PFSK-1 (cell line): Measurements from ENCODE around the gene C16orf82.

Experiments used
- FOXP2 ChIP-seq: optimal IDR thresholded peaks from 2 replicates; pipeline ENCODE3; 2011; ENCODE audit warnings: borderline replicate concordance, control low read depth, inconsistent platforms; ENCODE audit not compliant: insufficient read depth; ENCODE audit errors: extremely low read length, extremely low read depth
- POLR2AphosphoS5 ChIP-seq: IDR thresholded peaks from 2 replicates; pipeline ENCODE4 v1.6.1; 2012; ENCODE audit warnings: low read depth, mild to moderate bottlenecking, control low read depth, low read length, moderate library complexity
- SIN3A ChIP-seq: IDR thresholded peaks from 2 replicates; pipeline ENCODE4 v1.6.1; 2012; ENCODE audit warnings: mild to moderate bottlenecking, low read length, moderate library complexity, borderline replicate concordance; ENCODE audit not compliant: insufficient read depth
- TAF1 ChIP-seq: IDR thresholded peaks from 2 replicates; pipeline ENCODE4 v1.6.1; 2012; ENCODE audit warnings: low read length, control low read depth, borderline replicate concordance; ENCODE audit not compliant: insufficient read depth
- TF ChIP-seq, protein P1 (sequence below), 2 experiments: IDR thresholded peaks; 2 replicates each; pipeline versions ENCODE4 v1.6.1 to v1.8.0; 2011 to 2012; ENCODE audit warnings: low read depth in 2 of 2, low read length in 2 of 2, control low read depth in 1 of 2, inconsistent platforms in 1 of 2, mild to moderate bottlenecking in 1 of 2, moderate library complexity in 1 of 2; ENCODE audit not compliant: insufficient read depth in 1 of 2

DNA sequence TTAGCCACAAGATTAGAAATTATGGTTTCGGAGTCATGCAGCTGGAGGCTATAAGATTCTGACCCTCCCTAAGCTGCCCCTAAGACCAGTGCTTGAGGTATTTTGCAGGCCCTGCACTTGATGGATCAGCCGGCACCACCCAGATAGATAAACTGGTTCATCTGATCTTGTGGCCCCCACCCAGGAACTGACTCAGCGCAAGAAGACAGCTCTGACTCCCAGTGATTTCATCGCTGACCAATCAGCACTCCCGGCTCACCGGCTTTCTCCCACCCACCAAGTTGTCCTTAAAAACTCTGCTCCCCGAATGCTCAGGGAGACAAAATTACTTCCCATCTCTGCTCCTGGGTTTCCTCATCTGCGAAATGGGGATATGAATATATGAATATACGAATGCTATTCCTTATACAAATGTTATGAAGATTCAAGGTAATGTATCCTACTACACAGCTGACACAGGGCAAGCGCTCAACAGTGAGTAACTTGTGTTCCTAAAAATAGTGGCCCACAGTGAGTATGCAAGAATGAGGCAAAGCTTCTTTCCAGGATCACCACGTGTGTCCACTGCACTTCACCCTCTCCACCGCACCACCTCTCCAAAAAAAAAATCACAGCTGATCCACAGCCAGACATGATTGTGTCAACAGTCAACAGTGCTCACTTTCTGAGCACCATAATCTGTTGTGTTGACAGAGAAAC, 33.3 kb upstream of the C16orf82 start:
- no peak for TF ChIP-seq POLR2AphosphoS5
- TF ChIP-seq FOXP2, result no peak
- no peak for TF ChIP-seq TAF1
- TF ChIP-seq SIN3A, result no peak
- TF ChIP-seq, protein P1, sequence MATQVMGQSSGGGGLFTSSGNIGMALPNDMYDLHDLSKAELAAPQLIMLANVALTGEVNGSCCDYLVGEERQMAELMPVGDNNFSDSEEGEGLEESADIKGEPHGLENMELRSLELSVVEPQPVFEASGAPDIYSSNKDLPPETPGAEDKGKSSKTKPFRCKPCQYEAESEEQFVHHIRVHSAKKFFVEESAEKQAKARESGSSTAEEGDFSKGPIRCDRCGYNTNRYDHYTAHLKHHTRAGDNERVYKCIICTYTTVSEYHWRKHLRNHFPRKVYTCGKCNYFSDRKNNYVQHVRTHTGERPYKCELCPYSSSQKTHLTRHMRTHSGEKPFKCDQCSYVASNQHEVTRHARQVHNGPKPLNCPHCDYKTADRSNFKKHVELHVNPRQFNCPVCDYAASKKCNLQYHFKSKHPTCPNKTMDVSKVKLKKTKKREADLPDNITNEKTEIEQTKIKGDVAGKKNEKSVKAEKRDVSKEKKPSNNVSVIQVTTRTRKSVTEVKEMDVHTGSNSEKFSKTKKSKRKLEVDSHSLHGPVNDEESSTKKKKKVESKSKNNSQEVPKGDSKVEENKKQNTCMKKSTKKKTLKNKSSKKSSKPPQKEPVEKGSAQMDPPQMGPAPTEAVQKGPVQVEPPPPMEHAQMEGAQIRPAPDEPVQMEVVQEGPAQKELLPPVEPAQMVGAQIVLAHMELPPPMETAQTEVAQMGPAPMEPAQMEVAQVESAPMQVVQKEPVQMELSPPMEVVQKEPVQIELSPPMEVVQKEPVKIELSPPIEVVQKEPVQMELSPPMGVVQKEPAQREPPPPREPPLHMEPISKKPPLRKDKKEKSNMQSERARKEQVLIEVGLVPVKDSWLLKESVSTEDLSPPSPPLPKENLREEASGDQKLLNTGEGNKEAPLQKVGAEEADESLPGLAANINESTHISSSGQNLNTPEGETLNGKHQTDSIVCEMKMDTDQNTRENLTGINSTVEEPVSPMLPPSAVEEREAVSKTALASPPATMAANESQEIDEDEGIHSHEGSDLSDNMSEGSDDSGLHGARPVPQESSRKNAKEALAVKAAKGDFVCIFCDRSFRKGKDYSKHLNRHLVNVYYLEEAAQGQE (IDR thresholded peaks at IDR 0.05; ENCODE audit: insufficient read depth in 1 of 2, low read depth in 2 of 2, low read length in 2 of 2), result no peak
